ENCODE data around the gene ILF2.

Gene ILF2

GRCh38 chr1:153678519-153679336, 7.9 kb upstream of the ILF2 start, which contains the start of gene NPR1 (continued):
- TF ChIP-seq ZSCAN4 (tag by site-specific recombination; IDR thresholded peaks at IDR 0.05) (peak; percentile 21; the same call in 1 of the 2 replicates), ZNF555 (tag by site-specific recombination; conservative IDR thresholded peaks at IDR 0.05) (no peak), IKZF3 (tag by site-specific recombination; IDR thresholded peaks at IDR 0.05) (peak; percentile 65), ZNF670 (tag by site-specific recombination; IDR thresholded peaks at IDR 0.05; ENCODE audit: low read depth) (no peak), ZBTB21 (tag by site-specific recombination; IDR thresholded peaks at IDR 0.05) (no peak), ZSCAN23 (tag by site-specific recombination; IDR thresholded peaks at IDR 0.05) (peak; percentile 71; the same call in 1 of the 2 replicates), SP7 (tag by site-specific recombination; IDR thresholded peaks at IDR 0.05) (peak; percentile 74), SETDB1 (IDR thresholded peaks at IDR 0.05; ENCODE audit: insufficient read length, low read length) (no peak), CTCF (tag by site-specific recombination; IDR thresholded peaks at IDR 0.05) (peak; percentile 85), ZNF292 (tag by site-specific recombination; IDR thresholded peaks at IDR 0.05; ENCODE audit: borderline replicate concordance, low read depth) (no peak), PBX3 (CRISPR knock-in tag; IDR thresholded peaks at IDR 0.05) (no peak), KLF10 (tag by site-specific recombination; IDR thresholded peaks at IDR 0.05) (no peak), ZBTB49 (tag by site-specific recombination; IDR thresholded peaks at IDR 0.05; ENCODE audit: low read depth) (no peak), ZBTB17 (tag by site-specific recombination; IDR thresholded peaks at IDR 0.05) (no peak; the same call in 1 of the 2 replicates), ZNF707 (tag by site-specific recombination; IDR thresholded peaks at IDR 0.05) (no peak), MZF1 (tag by site-specific recombination; IDR thresholded peaks at IDR 0.05; ENCODE audit: borderline replicate concordance) (no peak), ZNF211 (tag by site-specific recombination; IDR thresholded peaks at IDR 0.05; ENCODE audit: low read depth) (no peak), ZBTB48 (tag by site-specific recombination; IDR thresholded peaks at IDR 0.05) (peak; percentile 78), ZNF324 (tag by site-specific recombination; IDR thresholded peaks at IDR 0.05) (no peak), ZNF184 (tag by site-specific recombination; IDR thresholded peaks at IDR 0.05) (no peak), ZBTB10 (tag by site-specific recombination; IDR thresholded peaks at IDR 0.05) (peak; percentile 87), ZNF677 (tag by site-specific recombination; IDR thresholded peaks at IDR 0.05) (no peak), REPIN1 (tag by site-specific recombination; IDR thresholded peaks at IDR 0.05; ENCODE audit: low read depth) (no peak; the same call in 1 of the 2 replicates), ZNF416 (tag by site-specific recombination; IDR thresholded peaks at IDR 0.05) (no peak), SALL2 (tag by site-specific recombination; IDR thresholded peaks at IDR 0.05; ENCODE audit: borderline replicate concordance) (no peak), ZNF660 (tag by site-specific recombination; IDR thresholded peaks at IDR 0.05) (no peak), ZNF530 (tag by site-specific recombination; IDR thresholded peaks at IDR 0.05; ENCODE audit: low read depth) (no peak), ZNF2 (tag by site-specific recombination; IDR thresholded peaks at IDR 0.05) (peak; percentile 56), ZNF747 (tag by site-specific recombination; IDR thresholded peaks at IDR 0.05) (no peak), ZNF596 (tag by site-specific recombination; IDR thresholded peaks at IDR 0.05) (peak; percentile 83)
